GM23338 (cell line): ENCODE data around the gene CDH15. TPM values are rescaled to one million over a fixed set of nuclear protein-coding genes. Genes with fewer than 3 reads are reported as not detected.

Experiments
- ATAC-seq: fragments of 200-7000 bp; cut with Tn5 transposase; 3 replicates; pipeline ENCODE4 v1.9.1; 2020
- DNase-seq: peaks from one replicate; pipeline ENCODE4 v3.0.0-alpha.2; 2015; ENCODE audit warnings: low spot score
- H2AFZ ChIP-seq: fragments of 200-600 bp; sonication (generic); 2 replicates; pipeline ENCODE4 v1.8.0; 2016; ENCODE audit warnings: antibody characterized with exemption, mild to moderate bottlenecking, moderate library complexity
- H3F3A ChIP-seq: fragments of 200-600 bp; sonication (generic); replicated peaks from 2 replicates; pipeline ENCODE4 v1.8.0; 2017; ENCODE audit warnings: antibody characterized with exemption, mixed run types, low read depth
- H3K27ac ChIP-seq: fragments of 200-600 bp; sonication (generic); 2 replicates; pipeline ENCODE4 v1.6.1; 2016; ENCODE audit warnings: low read depth
- H3K27me3 ChIP-seq: fragments of 200-600 bp; sonication (generic); 2 replicates; pipeline ENCODE4 v1.8.0; 2016; ENCODE audit warnings: mild to moderate bottlenecking, mixed run types, moderate library complexity; ENCODE audit not compliant: insufficient read depth
- H3K36me3 ChIP-seq: fragments of 200-600 bp; sonication (generic); 2 replicates; pipeline ENCODE4 v1.8.0; 2016; ENCODE audit warnings: mild to moderate bottlenecking; ENCODE audit not compliant: insufficient read depth
- H3K4me1 ChIP-seq: fragments of 200-600 bp; sonication (generic); 2 replicates; pipeline ENCODE4 v1.8.0; 2016; ENCODE audit warnings: mild to moderate bottlenecking, moderate library complexity; ENCODE audit not compliant: insufficient read depth
- H3K4me2 ChIP-seq: fragments of 200-600 bp; sonication (generic); 2 replicates; pipeline ENCODE4 v1.7.1; 2017; ENCODE audit warnings: mixed run types
- H3K4me3 ChIP-seq: fragments of 200-600 bp; sonication (generic); 2 replicates; pipeline ENCODE4 v1.6.1; 2016; ENCODE audit warnings: mixed run types
- H3K79me2 ChIP-seq: fragments of 200-600 bp; sonication (generic); replicated peaks from 2 replicates; pipeline ENCODE4 v1.8.0; 2017; ENCODE audit warnings: mild to moderate bottlenecking; ENCODE audit not compliant: insufficient read depth
- H3K9me2 ChIP-seq: fragments of 200-600 bp; sonication (generic); 2 replicates; pipeline ENCODE4 v1.8.0; 2017; ENCODE audit not compliant: insufficient read depth
- H4K20me1 ChIP-seq: fragments of 200-600 bp; sonication (generic); replicated peaks from 2 replicates; pipeline ENCODE4 v1.8.0; 2017; ENCODE audit warnings: mild to moderate bottlenecking; ENCODE audit not compliant: insufficient read depth
- H3K27ac Mint-ChIP-seq: 2 replicates; pipeline ENCODE4 v1.8.0; 2020; ENCODE audit warnings: inconsistent platforms, mild to moderate bottlenecking, moderate library complexity, mixed read lengths
- H3K27me3 Mint-ChIP-seq: 3 replicates; pipeline ENCODE4 v1.8.0; 2022; ENCODE audit warnings: low read depth, mild to moderate bottlenecking, moderate library complexity, mixed read lengths, inconsistent platforms; ENCODE audit not compliant: insufficient read depth, poor library complexity
- H3K36me3 Mint-ChIP-seq: 3 replicates; pipeline ENCODE4 v1.8.0; 2021; ENCODE audit warnings: low read depth, mild to moderate bottlenecking, inconsistent platforms, moderate library complexity, mixed read lengths
- H3K4me1 Mint-ChIP-seq: 3 replicates; pipeline ENCODE4 v1.8.0; 2020; ENCODE audit warnings: mild to moderate bottlenecking, inconsistent platforms, mixed read lengths
- H3K4me3 Mint-ChIP-seq: 3 replicates; pipeline ENCODE4 v1.8.0; 2021; ENCODE audit warnings: moderate library complexity, mild to moderate bottlenecking, inconsistent platforms, mixed read lengths
- H3K9me3 Mint-ChIP-seq: 3 replicates; pipeline ENCODE4 v1.8.0; 2020; ENCODE audit warnings: moderate library complexity, mild to moderate bottlenecking, inconsistent platforms, mixed read lengths
- CTCF ChIP-seq, 2 experiments: fragments of 200-600 bp in 1 of 2; sonication (generic) in 1 of 2; conservative IDR thresholded peaks; 2 replicates each; pipeline versions ENCODE4 v1.5.1 to v1.6.1; 2016 to 2017; ENCODE audit warnings: antibody characterized with exemption in 2 of 2, low read depth in 2 of 2, mild to moderate bottlenecking in 2 of 2, moderate library complexity in 1 of 2
- ETS1 ChIP-seq: IDR thresholded peaks from 2 replicates; pipeline ENCODE4 v1.6.1; 2016; ENCODE audit warnings: antibody characterized with exemption
- EZH2 ChIP-seq: fragments of 200-600 bp; sonication (generic); IDR thresholded peaks from one replicate; pipeline ENCODE4 v1.8.0; 2017; ENCODE audit warnings: antibody characterized with exemption, mild to moderate bottlenecking, low read depth; ENCODE audit not compliant: unreplicated experiment
- EZH2phosphoT487 ChIP-seq: fragments of 200-600 bp; sonication (generic); IDR thresholded peaks from one replicate; pipeline ENCODE4 v1.8.1; 2018; ENCODE audit warnings: antibody characterized with exemption; ENCODE audit not compliant: unreplicated experiment
- NANOG ChIP-seq: IDR thresholded peaks from 2 replicates; pipeline ENCODE4 v1.6.1; 2016; ENCODE audit warnings: antibody characterized with exemption, borderline replicate concordance
- ZNF114 ChIP-seq: fragments of 250-450 bp; sonication (Bioruptor Pico); IDR thresholded peaks from 2 replicates; pipeline ENCODE4 v1.5.0; 2020; ENCODE audit warnings: mild to moderate bottlenecking, moderate library complexity
- ZNF331 ChIP-seq: fragments of 250-450 bp; sonication (Bioruptor Pico); IDR thresholded peaks from 2 replicates; pipeline ENCODE4 v1.5.0; 2020; ENCODE audit warnings: low read depth, mild to moderate bottlenecking, moderate library complexity
- ZNF462 ChIP-seq: fragments of 250-450 bp; sonication (Bioruptor Pico); IDR thresholded peaks from 2 replicates; pipeline ENCODE4 v1.5.0; 2020; ENCODE audit warnings: mild to moderate bottlenecking, moderate library complexity
- polyA plus RNA-seq: library from polyadenylated mRNA; unstranded; fragments of >200 nt; fragmentation: Nextera tagmentation; extraction: Ambion mirVana; gene quantifications from 2 replicates; pipeline ENCODE4 v1.2.1, GENCODE V29; 2016
- total RNA-seq: library from RNA; depleted of rRNA; stranded (reverse); fragments of >200 nt; shearing (Covaris generic); gene quantifications from 2 replicates; pipeline ENCODE4 v1.2.3, GENCODE V29; 2014

CDH15 gene
- total and polyA plus RNA-seq, 2 experiments from 2014 or later, result 0.61 to 1.0 TPM

GRCh38 chr16:89157778-89158177, 13.8 kb upstream of the CDH15 start (continued):
- TF ChIP-seq ZNF462 (CRISPR knock-in tag) (no peak), NANOG (no peak), EZH2 (no peak), ZNF331 (CRISPR knock-in tag) (no peak), ZNF114 (CRISPR knock-in tag) (no peak), EZH2phosphoT487 (no peak), ETS1 (no peak)

GRCh38 chr16:89159066-89159849, 12.3 kb upstream of the CDH15 start:
- peaks cover 21% of the 10 kb centered on the region for H3K9me3 Mint-ChIP-seq
- no peaks in the 10 kb centered on the region for H3K36me3 ChIP-seq
- H3K9me2 ChIP-seq, result 0 out of 2 replicates have a peak, but pooled peaks cover 6% of the 10 kb centered on the region
- H3K27ac ChIP-seq, result no peak overlapping the region
- H3K36me3 Mint-ChIP-seq, result no peaks in the 10 kb centered on the region; the same call in 2 of the 3 replicates
- no peak overlapping the region for H3K4me3 ChIP-seq
- peaks cover 17% of the 10 kb centered on the region for H3F3A ChIP-seq
- ATAC-seq (no peak), DNase-seq (no peak)
- no peaks in the 10 kb centered on the region; the same call in 1 of the 2 replicates for H4K20me1 ChIP-seq
- no peaks in the 10 kb centered on the region for H3K27me3 ChIP-seq
- no peaks in the 10 kb centered on the region for H3K4me1 ChIP-seq
- no peak overlapping the region for H2AFZ ChIP-seq
- no peaks in the 10 kb centered on the region for H3K79me2 ChIP-seq
- peaks cover 21% of the 10 kb centered on the region for H3K27me3 Mint-ChIP-seq
- no peaks in the 10 kb centered on the region for H3K4me1 Mint-ChIP-seq
- no peak overlapping the region for H3K4me3 Mint-ChIP-seq
- no peak overlapping the region for H3K27ac Mint-ChIP-seq
- no peak overlapping the region for H3K4me2 ChIP-seq
- TF ChIP-seq ETS1 (no peak), ZNF114 (CRISPR knock-in tag) (no peak), CTCF (conservative IDR thresholded peaks at IDR 0.05; ENCODE audit: low read depth in 2 of 2) (no peak), ZNF331 (CRISPR knock-in tag) (no peak)
